ENCODE data around the gene ABCA13.

GRCh38 chr7:48289656-48290055 is 118.4 kb downstream of the ABCA13 start:
- TF ChIP-seq CTCF (IDR thresholded peaks at IDR 0.05; ENCODE audit: low read depth, low read length) (no peak), EZH2phosphoT487 (IDR thresholded peaks at IDR 0.05; ENCODE audit: low read depth) (no peak)

Measured in OCI-LY3 (cell line).